ACHN (cell line): ENCODE measurements around the gene CDX1.

Experiments used
- DNase-seq: peaks from one replicate; pipeline ENCODE4 v3.0.0-alpha.2; 2015
- in situ Hi-C: cut with HindIII; loops from 2 replicates; pipeline ENCODE4 v1.10.0; 2017; ENCODE audit warnings: low sequenced_read_pairs, low pct_ligation_motif_present, low pct_unique_long_range_greater_than_20kb

Gene CDX1

GRCh38 chr5:150166650-150167511, at the start of gene CDX1:
CDX1 (plus strand) TSS chr5:150166778; CDS start chr5:150166877, 99 bp downstream.
- DNase-seq, result no peak
- in situ Hi-C loops, result no loop called here

GRCh38 chr5:150117945-150118560, 48.5 kb upstream of the CDX1 start:
- DNase-seq, result no peak
- in situ Hi-C loops, result no loop called here

- no peak for DNase-seq
- in situ Hi-C loops, result no loop called here
Measured at GRCh38 chr5:150118561-150119229, 47.9 kb upstream of the CDX1 start.

GRCh38 chr5:150119421-150120061, 47.0 kb upstream of the CDX1 start:
- DNase-seq, result no peak

GRCh38 chr5:150120062-150120441, 46.5 kb upstream of the CDX1 start:
- in situ Hi-C loops, result no loop called here
- DNase-seq, result no peak

More at GRCh38 chr5:150119421-150120061, 47.0 kb upstream of the CDX1 start:
- in situ Hi-C loops, result no loop called here

DNA sequence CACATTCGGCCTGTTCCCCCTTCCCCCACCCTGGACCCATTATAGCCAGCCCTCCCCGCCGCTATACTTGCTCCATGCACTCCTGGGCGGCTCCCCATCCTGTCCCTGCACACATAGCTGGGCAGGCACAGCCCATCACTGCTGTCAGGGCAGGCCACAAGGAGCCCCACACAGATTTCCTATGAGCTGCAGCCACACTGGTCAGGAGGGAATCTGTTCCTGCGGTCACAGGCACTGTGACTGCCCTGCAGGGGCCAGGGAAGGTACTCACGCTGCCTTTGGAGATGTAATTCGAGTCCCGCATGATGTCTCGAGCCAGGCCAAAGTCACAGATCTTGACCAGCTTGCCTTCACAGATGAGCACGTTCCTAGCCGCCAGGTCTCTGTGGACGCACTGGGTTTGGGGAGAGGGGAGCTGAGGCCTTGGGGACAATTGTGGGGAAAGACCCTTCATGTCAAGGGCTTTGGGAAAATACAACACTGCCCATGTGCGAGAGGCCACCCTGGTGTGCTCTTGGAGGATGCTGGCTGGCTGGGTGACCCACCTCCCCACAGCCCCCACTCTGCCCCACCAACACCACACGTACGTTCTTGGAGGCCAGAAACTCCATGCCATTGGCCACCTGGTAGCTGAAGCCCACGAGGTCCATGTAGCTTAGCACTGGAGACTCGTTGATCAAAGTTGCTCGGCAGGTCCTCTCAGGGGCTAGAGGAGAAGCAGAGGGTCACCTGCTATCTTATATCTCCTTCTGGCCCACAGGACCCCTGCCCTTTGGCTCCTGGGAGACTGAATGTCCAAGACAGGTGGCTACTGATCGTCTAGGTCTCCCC, 45.7 kb upstream of the CDX1 start:
- DNase-seq, result no peak
- in situ Hi-C loops, result no loop called here

DNA sequence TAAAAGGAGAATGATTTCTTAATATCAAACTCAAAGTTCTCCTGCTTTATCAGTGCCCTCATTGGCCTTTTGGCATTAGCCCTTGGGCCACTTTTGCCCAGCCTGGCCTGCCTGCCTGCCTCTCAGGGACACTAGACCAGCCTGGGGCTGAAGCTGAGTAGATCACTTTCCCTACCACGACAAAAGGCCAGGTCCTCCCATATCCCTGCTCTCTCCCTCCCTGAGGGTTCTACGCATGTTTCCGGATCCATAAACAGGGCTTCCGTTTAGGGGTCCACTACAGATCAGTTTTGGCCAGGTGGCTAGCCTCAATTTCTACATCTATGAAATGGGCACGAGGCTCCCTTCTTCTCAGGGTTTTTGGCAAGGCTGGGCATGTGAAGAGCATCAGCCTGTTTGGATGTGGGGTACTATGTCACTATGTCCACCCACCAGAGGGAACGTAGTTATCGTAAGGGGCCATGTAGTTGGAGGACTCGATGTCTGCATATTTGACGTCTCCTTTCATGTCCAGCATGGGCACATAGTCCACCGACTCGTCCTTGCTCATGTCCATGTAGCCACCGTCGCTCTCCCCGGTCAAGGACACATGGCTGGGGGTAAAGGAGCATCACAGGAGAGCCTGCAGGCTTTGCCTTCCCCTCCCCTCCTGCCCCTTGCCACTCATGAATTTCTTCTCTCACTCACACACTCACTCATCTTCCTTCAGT, 45.0 kb upstream of the CDX1 start:
- in situ Hi-C loops, result no loop called here

GRCh38 chr5:150122158-150122510, 44.4 kb upstream of the CDX1 start:
- in situ Hi-C loops, result no loop called here
- peak; percentile 33 for DNase-seq

More for the DNA sequence above, 45.0 kb upstream of the CDX1 start:
- no peak for DNase-seq

GRCh38 chr5:150122536-150123481, 43.8 kb upstream of the CDX1 start:
- DNase-seq, result no peak
- in situ Hi-C loops, result no loop called here

- DNase-seq, result no peak
- in situ Hi-C loops, result no loop called here
Measured at GRCh38 chr5:150123542-150123941, 43.0 kb upstream of the CDX1 start.

DNA sequence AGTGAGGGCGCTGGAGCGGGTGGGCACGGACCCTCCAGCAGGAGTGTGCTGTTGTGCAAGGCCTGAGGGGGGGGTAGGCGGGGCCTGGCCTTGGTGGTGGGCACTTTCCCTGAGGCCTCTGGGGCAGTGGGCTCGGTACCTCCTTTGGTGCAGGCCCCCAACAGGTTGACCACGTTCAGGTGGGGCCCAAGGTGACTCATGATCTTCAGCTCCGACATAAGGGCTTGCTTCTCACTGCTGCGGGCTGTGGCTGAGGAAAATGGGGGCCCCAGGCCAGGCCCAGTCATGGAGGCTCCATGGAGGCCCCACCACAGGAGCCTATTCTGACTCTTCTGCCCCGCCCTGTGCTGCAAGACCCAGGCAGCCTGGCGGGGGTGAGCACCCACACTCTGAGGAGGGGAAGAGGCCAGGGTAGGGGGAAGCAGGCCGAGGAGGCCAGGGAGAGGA, 42.4 kb upstream of the CDX1 start:
- in situ Hi-C loops, result no loop called here
- DNase-seq, result no peak

GRCh38 chr5:150124596-150124995, 42.0 kb upstream of the CDX1 start:
- in situ Hi-C loops, result no loop called here
- DNase-seq, result no peak

DNA sequence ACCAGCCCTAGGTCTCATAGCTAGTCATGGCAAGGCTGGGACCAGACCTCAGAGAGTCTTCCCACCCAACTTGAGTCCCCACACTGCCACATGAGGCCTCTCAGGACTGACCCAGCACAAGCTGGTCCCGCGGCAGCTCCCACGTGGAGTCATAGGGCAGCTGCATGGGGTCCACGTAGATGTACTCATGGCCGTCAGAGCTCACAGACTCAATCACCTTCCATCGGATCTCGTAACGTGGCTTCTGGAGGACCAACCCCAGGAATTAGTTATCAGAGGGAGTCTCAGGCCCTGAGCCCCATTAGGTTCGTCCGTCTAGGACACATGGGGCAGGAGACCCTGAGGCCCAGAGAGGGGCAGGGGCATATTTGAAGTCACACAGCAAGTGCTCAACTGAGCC, 41.2 kb upstream of the CDX1 start:
- in situ Hi-C loops, result no loop called here
- no peak for DNase-seq

- in situ Hi-C loops, result no loop called here
- DNase-seq, result no peak
Measured at GRCh38 chr5:150126199-150126920, 40.2 kb upstream of the CDX1 start.

DNA sequence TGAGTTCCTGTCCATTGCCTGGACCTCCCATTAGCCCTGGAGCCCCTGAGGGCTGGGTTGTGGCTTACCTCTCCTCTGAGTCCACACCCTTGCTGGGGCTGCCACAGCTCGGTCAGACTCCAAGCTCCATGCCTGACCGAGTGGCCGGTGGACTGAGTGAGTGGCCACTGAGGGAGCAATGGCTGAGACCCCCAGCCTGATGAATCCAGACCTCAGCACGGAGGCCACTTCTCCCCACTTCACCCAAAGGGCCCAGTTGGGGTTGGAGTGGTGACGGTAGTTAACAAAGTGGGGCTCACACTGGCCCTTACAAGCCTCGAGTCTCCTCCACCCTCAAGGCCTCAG, 39.7 kb upstream of the CDX1 start:
- in situ Hi-C loops, result no loop called here
- DNase-seq, result no peak

GRCh38 chr5:150129454-150129812, 37.1 kb upstream of the CDX1 start:
- in situ Hi-C loops, result no loop called here
- DNase-seq, result no peak
